Subcutaneous abdominal adipose tissue (tissue), 5 donors: ENCODE measurements around the gene TBATA.

Experiments used
- H3K27ac ChIP-seq: one replicate; pipeline ENCODE4 v1.7.0; 2013; ENCODE audit warnings: low read depth, mild to moderate bottlenecking, inconsistent platforms, low read length, moderate library complexity
- H3K27me3 ChIP-seq, 5 donors: one replicate each; pipeline ENCODE4 v1.7.0; 2013; ENCODE audit warnings: low read length in 5 of 5, inconsistent platforms in 1 of 5; ENCODE audit not compliant: control insufficient read depth in 5 of 5, insufficient read depth in 4 of 5
- H3K36me3 ChIP-seq, 5 donors: one replicate each; pipeline ENCODE4 v1.7.0; 2013; ENCODE audit warnings: low read length in 5 of 5; ENCODE audit not compliant: control insufficient read depth in 5 of 5, insufficient read depth in 5 of 5
- H3K4me1 ChIP-seq, 5 donors: one replicate each; pipeline ENCODE4 v1.7.0; 2013; ENCODE audit warnings: low read length in 5 of 5, mild to moderate bottlenecking in 3 of 5, moderate library complexity in 1 of 5; ENCODE audit not compliant: control insufficient read depth in 5 of 5, insufficient read depth in 5 of 5
- H3K4me3 ChIP-seq, 5 donors: one replicate each; pipeline ENCODE4 v1.7.0; 2013; ENCODE audit warnings: low read length in 5 of 5, low read depth in 1 of 5
- H3K9ac ChIP-seq, 5 donors: one replicate each; pipeline ENCODE4 v1.7.0; 2013; ENCODE audit warnings: low read length in 5 of 5, mild to moderate bottlenecking in 4 of 5, moderate library complexity in 3 of 5
- H3K9me3 ChIP-seq, 5 donors: one replicate each; pipeline ENCODE4 v1.7.0; 2013; ENCODE audit warnings: low read length in 5 of 5; ENCODE audit not compliant: control insufficient read depth in 5 of 5
- donor health status: healthy.
- donor health status: healthy.
- donor health status: healthy.
- donor health status: healthy.
- donor health status: healthy.

TBATA gene

GRCh38 chr10:70737250-70737649, 47.9 kb downstream of the TBATA start:
- peaks cover 0 to 2% (median 0%) of the 10 kb centered on the region in 5 donors for H3K27me3 ChIP-seq

GRCh38 chr10:70736525-70736924, 48.7 kb downstream of the TBATA start:
- H3K4me1 ChIP-seq, result peaks cover 0 to 2% (median 0%) of the 10 kb centered on the region in 5 donors
- no peak overlapping the region for H3K4me3 ChIP-seq
- H3K36me3 ChIP-seq, result no peaks in the 10 kb centered on the region
- no peak overlapping the region for H3K27ac ChIP-seq
- peaks cover 0 to 2% (median 0%) of the 10 kb centered on the region in 5 donors for H3K27me3 ChIP-seq
- no peak overlapping the region for H3K9ac ChIP-seq
- no peaks in the 10 kb centered on the region for H3K9me3 ChIP-seq

More at GRCh38 chr10:70737250-70737649, 47.9 kb downstream of the TBATA start:
- Histone ChIP-seq H3K9me3 (no peaks in the 10 kb centered on the region), H3K36me3 (no peaks in the 10 kb centered on the region), H3K9ac (no peak overlapping the region), H3K4me3 (no peak overlapping the region), H3K4me1 (peaks cover 0 to 10% (median 5%) of the 10 kb centered on the region in 5 donors), H3K27ac (no peak overlapping the region)

GRCh38 chr10:70735161-70735560, 50.0 kb downstream of the TBATA start:
- Histone ChIP-seq H3K4me1 (peaks cover 0 to 2% (median 0%) of the 10 kb centered on the region in 5 donors), H3K36me3 (no peaks in the 10 kb centered on the region), H3K4me3 (no peak overlapping the region), H3K27ac (no peak overlapping the region), H3K9ac (no peak overlapping the region), H3K9me3 (no peaks in the 10 kb centered on the region), H3K27me3 (peaks cover 0 to 2% (median 0%) of the 10 kb centered on the region in 5 donors)

- H3K4me3 ChIP-seq, result no peak overlapping the region
- no peaks in the 10 kb centered on the region for H3K9me3 ChIP-seq
- no peak overlapping the region for H3K27ac ChIP-seq
- H3K9ac ChIP-seq, result no peak overlapping the region
- H3K27me3 ChIP-seq, result peaks cover 0 to 2% (median 0%) of the 10 kb centered on the region in 5 donors
- no peaks in the 10 kb centered on the region for H3K36me3 ChIP-seq
- no peaks in the 10 kb centered on the region for H3K4me1 ChIP-seq
Measured at GRCh38 chr10:70733051-70733450, 52.1 kb downstream of the TBATA start.

- Histone ChIP-seq H3K9me3 (no peaks in the 10 kb centered on the region), H3K4me1 (no peaks in the 10 kb centered on the region), H3K4me3 (no peak overlapping the region), H3K27ac (no peak overlapping the region), H3K36me3 (no peaks in the 10 kb centered on the region), H3K27me3 (peaks cover 0 to 2% (median 0%) of the 10 kb centered on the region in 5 donors), H3K9ac (no peak overlapping the region)
Measured at GRCh38 chr10:70732569-70732968, 52.6 kb downstream of the TBATA start.

- peaks cover 0 to 2% (median 0%) of the 10 kb centered on the region in 5 donors for H3K27me3 ChIP-seq
- H3K27ac ChIP-seq, result no peak overlapping the region
- H3K36me3 ChIP-seq, result no peaks in the 10 kb centered on the region
- H3K9me3 ChIP-seq, result no peaks in the 10 kb centered on the region
- no peaks in the 10 kb centered on the region for H3K4me1 ChIP-seq
- H3K9ac ChIP-seq, result no peak overlapping the region
- no peak overlapping the region for H3K4me3 ChIP-seq
Measured at GRCh38 chr10:70730955-70731354, 54.2 kb downstream of the TBATA start.

- Histone ChIP-seq H3K27me3 (no peaks in the 10 kb centered on the region), H3K36me3 (no peaks in the 10 kb centered on the region), H3K4me3 (no peak overlapping the region), H3K9me3 (peaks cover 0 to 2% (median 0%) of the 10 kb centered on the region in 5 donors), H3K4me1 (peaks cover 0 to 3% (median 0%) of the 10 kb centered on the region in 5 donors), H3K27ac (no peak overlapping the region), H3K9ac (no peak overlapping the region)
Measured at GRCh38 chr10:70729763-70730357, 55.3 kb downstream of the TBATA start.

GRCh38 chr10:70728328-70728727, 56.8 kb downstream of the TBATA start:
- Histone ChIP-seq H3K27me3 (peaks cover 0 to 2% (median 0%) of the 10 kb centered on the region in 5 donors), H3K4me3 (no peak overlapping the region), H3K9ac (no peak overlapping the region), H3K27ac (no peak overlapping the region), H3K4me1 (peaks cover 0 to 3% (median 0%) of the 10 kb centered on the region in 5 donors), H3K9me3 (peaks cover 0 to 2% (median 0%) of the 10 kb centered on the region in 5 donors), H3K36me3 (no peaks in the 10 kb centered on the region)

GRCh38 chr10:70726909-70727495, 58.2 kb downstream of the TBATA start:
- peaks cover 0 to 2% (median 0%) of the 10 kb centered on the region in 5 donors for H3K27me3 ChIP-seq
- peaks cover 0 to 3% (median 0%) of the 10 kb centered on the region in 5 donors for H3K4me1 ChIP-seq
- no peaks in the 10 kb centered on the region for H3K36me3 ChIP-seq
- no peak overlapping the region for H3K27ac ChIP-seq
- H3K9me3 ChIP-seq, result peaks cover 0 to 2% (median 0%) of the 10 kb centered on the region in 5 donors
- no peak overlapping the region for H3K9ac ChIP-seq
- no peak overlapping the region for H3K4me3 ChIP-seq

- H3K9me3 ChIP-seq, result peaks cover 0 to 2% (median 0%) of the 10 kb centered on the region in 5 donors
- H3K9ac ChIP-seq, result no peak overlapping the region
- H3K4me1 ChIP-seq, result peaks cover 0 to 3% (median 0%) of the 10 kb centered on the region in 5 donors
- H3K27ac ChIP-seq, result no peak overlapping the region
- H3K4me3 ChIP-seq, result no peak overlapping the region
- peaks cover 0 to 2% (median 0%) of the 10 kb centered on the region in 5 donors for H3K27me3 ChIP-seq
- H3K36me3 ChIP-seq, result no peaks in the 10 kb centered on the region
Measured at GRCh38 chr10:70723771-70724170, 61.4 kb downstream of the TBATA start.
